ENCODE results near the gene IPO13. TPM values are rescaled to one million over a fixed set of nuclear protein-coding genes. Genes with fewer than 3 reads are reported as not detected.

Gene IPO13
- total RNA-seq, 8 experiments from 2014 or later = 21.1 to 30.4 (median 26.7) TPM

DNA sequence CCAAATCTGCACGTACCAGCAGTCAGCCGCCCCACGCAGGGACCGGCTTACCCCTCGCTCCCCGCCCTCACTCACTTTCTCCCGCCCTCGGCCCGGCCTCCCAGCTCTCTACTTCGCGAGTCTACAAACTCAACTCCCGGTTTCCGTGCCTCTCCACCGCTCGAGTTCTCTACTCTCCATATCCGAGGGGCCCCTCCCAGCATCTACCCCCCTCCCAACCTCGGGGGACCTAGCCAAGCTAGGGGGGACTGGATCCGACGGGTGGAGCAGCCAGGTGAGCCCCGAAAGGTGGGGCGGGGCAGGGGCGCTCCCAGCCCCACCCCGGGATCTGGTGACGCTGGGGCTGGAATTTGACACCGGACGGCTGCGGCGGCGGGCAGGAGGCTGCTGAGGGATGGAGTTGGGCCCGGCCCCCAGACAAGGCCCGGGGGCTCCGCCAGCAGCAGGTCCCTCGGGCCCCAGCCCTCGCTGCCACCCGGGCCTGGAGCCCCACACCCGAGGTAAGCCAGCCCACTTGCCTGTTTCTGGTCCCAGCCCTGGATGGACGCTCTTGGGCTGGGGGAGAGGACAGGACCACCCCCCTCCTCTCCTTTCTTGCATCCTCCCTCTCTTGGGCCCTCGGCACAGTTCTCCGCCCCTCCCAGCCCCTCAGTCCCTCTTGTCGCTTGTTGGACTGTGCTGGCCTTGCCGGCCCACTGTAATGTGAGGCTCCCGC, 13.2 kb upstream of the IPO13 start, which contains the start of gene ARTN:
Gene ARTN (plus strand): TSS at position 416 of the 715 bp plus-strand sequence. CDS start 1,856 bp downstream, outside the sequence.
- Histone ChIP-seq H3K4me3 (peak within 1 kb of the TSS in 1 of 5 donors; percentile 16), H3K27ac (no peak within 1 kb of the TSS), H3K4me1 (replicated peaks in 1 of 2) (peaks cover 0 to 6% of the 10 kb centered on the region in 2 donors)
- peak in 4 of 8 experiments; percentile 3 to 37 (median 6) for ATAC-seq (replicated peaks in 6 of 8)
- in situ Hi-C loops (cut with MboI; ENCODE audit: low pct_unique_long_range_greater_than_20kb in 2 of 9, low sequenced_read_pairs in 9 of 9, unreplicated experiment in 9 of 9) = loop anchor here in 6 of 9 experiments (10.0 to 25.0 kb wide), 3 partner anchors 169 to 396 kb away; partner anchors contain the start of gene PTPRF (in 4 of the 6)
- 14 to 30% methylated on average over 4 to 10 of the region's 42 CpGs; no CpG with 5 or more reads in 8 of the 10 experiments for WGBS, 10 experiments

DNA sequence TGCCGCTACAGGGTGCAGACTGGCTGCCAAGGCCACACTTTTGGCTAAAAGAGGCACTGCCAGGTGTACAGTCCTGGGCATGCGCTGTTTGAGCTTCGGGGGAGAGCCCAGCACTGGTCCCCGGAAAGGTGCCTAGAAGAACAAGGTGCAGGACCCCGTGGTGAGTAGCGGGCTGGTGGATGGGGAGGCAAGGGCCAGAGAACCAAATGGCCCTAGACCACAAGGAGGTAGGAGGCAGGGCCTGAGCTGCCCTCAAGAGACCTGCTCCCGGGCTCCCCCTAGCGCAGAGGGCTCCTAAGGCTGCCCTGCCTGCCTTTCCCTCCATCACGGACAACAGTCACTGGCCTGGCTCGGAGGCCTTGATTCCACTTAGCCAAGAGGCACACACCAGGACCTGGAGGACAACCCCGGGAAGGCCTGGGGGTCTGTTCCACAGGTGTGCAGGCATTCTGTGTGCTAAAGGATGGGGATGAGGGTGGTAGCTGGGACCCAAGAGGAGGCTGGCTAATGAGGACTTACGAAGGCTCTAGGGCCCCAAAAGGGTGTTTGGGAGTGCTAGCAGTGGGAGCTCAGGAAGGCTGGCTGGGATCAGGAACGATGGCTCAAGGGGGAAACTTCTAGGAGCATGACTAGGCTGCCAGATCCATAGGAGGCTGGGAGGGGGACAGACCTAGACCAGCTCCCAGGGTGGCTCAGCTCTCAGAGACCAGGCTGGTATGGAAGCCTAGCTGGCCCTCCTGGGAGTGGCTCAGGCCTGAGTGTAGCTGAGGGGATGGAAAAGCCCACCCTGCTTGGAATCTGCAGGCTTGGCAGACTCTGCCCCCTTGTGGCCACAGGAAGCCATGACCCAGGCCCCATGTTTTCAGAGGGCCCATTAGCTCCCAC, 12.4 kb upstream of the IPO13 start:
- peaks cover 0 to 6% of the 10 kb centered on the region in 2 donors for H3K4me1 ChIP-seq (replicated peaks in 1 of 2)
- ATAC-seq (replicated peaks in 6 of 8) = peak; percentile 3 to 69 (median 48)
- H3K27ac ChIP-seq = no peak overlapping the region
- no peak overlapping the region for H3K4me3 ChIP-seq
- 30 to 62% (median 60%) methylated on average over 1 to 9 of the region's 13 CpGs; no CpG with 5 or more reads in 5 of the 10 experiments for WGBS, 10 experiments
- in situ Hi-C loops (cut with MboI; ENCODE audit: low pct_unique_long_range_greater_than_20kb in 2 of 9, low sequenced_read_pairs in 9 of 9, unreplicated experiment in 9 of 9) = loop anchor here in 6 of 9 experiments (10.0 to 25.0 kb wide), 3 partner anchors 170 to 397 kb away; partner anchors contain the start of gene PTPRF (in 4 of the 6)

DNA sequence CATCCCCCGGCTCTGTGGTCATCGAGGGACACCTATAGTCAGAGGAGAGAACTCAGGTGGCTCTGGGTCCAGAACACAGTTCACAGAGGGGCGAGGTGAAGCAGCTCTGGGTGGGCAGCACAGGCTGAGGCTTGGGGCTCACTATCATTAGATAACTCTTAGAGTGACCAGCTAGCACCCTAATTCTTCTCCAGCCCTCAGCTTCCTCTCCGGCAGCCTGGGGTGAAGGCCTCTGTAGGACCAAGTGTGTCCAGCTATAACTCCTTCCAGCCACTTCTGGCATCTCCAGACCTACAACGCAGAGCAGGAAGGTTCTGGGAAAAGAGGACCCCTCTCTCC, 11.8 kb upstream of the IPO13 start:
- 0 to 100% (median 49%) methylated on average over 1 to 5 of the region's 5 CpGs; no CpG with 5 or more reads in 3 of the 10 experiments for WGBS, 10 experiments
- no peak overlapping the region for H3K27ac ChIP-seq
- no peak overlapping the region for H3K4me3 ChIP-seq
- no peak for ATAC-seq (replicated peaks in 6 of 8)
- H3K4me1 ChIP-seq (replicated peaks in 1 of 2) = peaks cover 0 to 6% of the 10 kb centered on the region in 2 donors
- in situ Hi-C loops (cut with MboI; ENCODE audit: low pct_unique_long_range_greater_than_20kb in 2 of 9, low sequenced_read_pairs in 9 of 9, unreplicated experiment in 9 of 9) = loop anchor here in 7 of 9 experiments (5.0 to 25.0 kb wide), 4 partner anchors 170 to 398 kb away; partner anchors contain the start of gene PTPRF (in 4 of the 7)

DNA sequence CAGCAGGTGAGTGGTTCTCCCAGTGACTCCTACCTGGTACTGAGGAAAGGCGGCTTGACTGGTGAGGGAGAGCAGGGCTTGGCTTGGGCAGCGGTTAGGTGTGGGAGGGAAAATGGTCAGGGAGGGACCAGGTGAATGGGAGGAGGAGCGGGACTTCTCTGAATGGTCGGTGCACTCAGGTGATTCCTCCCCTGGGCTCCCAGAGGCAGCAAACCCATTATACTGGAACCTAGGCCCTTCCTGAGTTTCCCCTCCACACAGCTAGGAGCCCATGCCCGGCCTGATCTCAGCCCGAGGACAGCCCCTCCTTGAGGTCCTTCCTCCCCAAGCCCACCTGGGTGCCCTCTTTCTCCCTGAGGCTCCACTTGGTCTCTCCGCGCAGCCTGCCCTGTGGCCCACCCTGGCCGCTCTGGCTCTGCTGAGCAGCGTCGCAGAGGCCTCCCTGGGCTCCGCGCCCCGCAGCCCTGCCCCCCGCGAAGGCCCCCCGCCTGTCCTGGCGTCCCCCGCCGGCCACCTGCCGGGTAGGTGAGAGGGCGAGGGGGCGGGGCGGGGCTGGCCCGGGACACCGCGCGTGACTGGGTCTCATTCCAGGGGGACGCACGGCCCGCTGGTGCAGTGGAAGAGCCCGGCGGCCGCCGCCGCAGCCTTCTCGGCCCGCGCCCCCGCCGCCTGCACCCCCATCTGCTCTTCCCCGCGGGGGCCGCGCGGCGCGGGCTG, 10.9 kb upstream of the IPO13 start:
- Histone ChIP-seq H3K4me1 (replicated peaks in 1 of 2) (peaks cover 0 to 6% of the 10 kb centered on the region in 2 donors), H3K4me3 (peak overlapping the region; percentile 33 to 36 (median 34)), H3K27ac (no peak overlapping the region)
- in situ Hi-C loops (cut with MboI; ENCODE audit: low pct_unique_long_range_greater_than_20kb in 2 of 9, low sequenced_read_pairs in 9 of 9, unreplicated experiment in 9 of 9) = loop anchor here in 7 of 9 experiments (5.0 to 25.0 kb wide), 4 partner anchors 171 to 399 kb away; partner anchors contain the start of gene PTPRF (in 4 of the 7)
- peak in 4 of 8 experiments; percentile 35 to 49 (median 44) for ATAC-seq (replicated peaks in 6 of 8)
- WGBS, 10 experiments = 55 to 89% (median 60%) methylated on average over 2 to 4 of the region's 48 CpGs; no CpG with 5 or more reads in 6 of the 10 experiments

DNA sequence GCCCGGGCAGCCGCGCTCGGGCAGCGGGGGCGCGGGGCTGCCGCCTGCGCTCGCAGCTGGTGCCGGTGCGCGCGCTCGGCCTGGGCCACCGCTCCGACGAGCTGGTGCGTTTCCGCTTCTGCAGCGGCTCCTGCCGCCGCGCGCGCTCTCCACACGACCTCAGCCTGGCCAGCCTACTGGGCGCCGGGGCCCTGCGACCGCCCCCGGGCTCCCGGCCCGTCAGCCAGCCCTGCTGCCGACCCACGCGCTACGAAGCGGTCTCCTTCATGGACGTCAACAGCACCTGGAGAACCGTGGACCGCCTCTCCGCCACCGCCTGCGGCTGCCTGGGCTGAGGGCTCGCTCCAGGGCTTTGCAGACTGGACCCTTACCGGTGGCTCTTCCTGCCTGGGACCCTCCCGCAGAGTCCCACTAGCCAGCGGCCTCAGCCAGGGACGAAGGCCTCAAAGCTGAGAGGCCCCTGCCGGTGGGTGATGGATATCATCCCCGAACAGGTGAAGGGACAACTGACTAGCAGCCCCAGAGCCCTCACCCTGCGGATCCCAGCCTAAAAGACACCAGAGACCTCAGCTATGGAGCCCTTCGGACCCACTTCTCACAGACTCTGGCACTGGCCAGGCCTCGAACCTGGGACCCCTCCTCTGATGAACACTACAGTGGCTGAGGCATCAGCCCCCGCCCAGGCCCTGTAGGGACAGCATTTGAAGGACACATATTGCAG, 10.2 kb upstream of the IPO13 start:
- peak in 7 of 8 experiments; percentile 7 to 72 (median 69) for ATAC-seq (replicated peaks in 6 of 8)
- in situ Hi-C loops (cut with MboI; ENCODE audit: low pct_unique_long_range_greater_than_20kb in 2 of 9, low sequenced_read_pairs in 9 of 9, unreplicated experiment in 9 of 9) = loop anchor here in 7 of 9 experiments (5.0 to 25.0 kb wide), 4 partner anchors 172 to 399 kb away; partner anchors contain the start of gene PTPRF (in 4 of the 7)
- Histone ChIP-seq H3K4me3 (peak overlapping the region; percentile 33 to 36 (median 34)), H3K27ac (no peak overlapping the region), H3K4me1 (replicated peaks in 1 of 2) (peaks cover 0 to 6% of the 10 kb centered on the region in 2 donors)
- WGBS, 10 experiments = 3 to 76% (median 32%) methylated on average over 5 to 17 of the region's 56 CpGs; no CpG with 5 or more reads in 6 of the 10 experiments

DNA sequence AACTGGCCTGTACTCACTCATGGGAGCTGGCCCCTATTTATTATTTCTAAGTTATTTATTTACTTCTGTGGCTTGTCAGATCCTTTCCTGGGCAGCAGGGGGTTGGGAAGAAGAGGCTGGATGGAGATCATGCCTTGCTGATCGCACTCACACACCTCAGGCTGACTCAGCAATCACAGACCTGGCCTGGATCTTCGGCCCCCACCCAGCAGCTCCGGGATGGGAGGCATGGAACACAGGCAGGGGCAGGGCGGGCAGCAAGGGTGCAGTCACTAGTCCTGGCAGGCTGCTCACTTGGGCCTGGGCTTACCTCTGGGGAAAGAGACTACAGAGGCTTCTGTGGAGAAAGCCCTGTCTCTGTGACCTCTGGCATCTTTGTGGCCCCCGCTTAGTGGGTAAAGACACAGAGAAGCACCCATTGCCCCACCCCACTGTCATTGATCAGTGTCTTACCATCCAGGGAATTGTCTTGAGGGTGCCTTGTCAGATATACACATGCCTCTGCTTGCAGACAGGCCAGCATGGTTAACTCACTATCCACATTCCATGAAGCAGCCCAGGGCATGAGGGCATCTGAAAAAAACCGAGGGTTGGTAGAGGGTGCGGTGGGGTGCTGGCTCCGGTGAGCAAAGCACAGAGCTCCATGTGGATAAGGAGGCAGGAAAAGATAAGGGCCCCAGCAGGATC, 9.4 kb upstream of the IPO13 start:
- H3K4me1 ChIP-seq (replicated peaks in 1 of 2) = peaks cover 0 to 6% of the 10 kb centered on the region in 2 donors
- no peak overlapping the region for H3K27ac ChIP-seq
- in situ Hi-C loops (cut with MboI; ENCODE audit: low pct_unique_long_range_greater_than_20kb in 2 of 9, low sequenced_read_pairs in 9 of 9, unreplicated experiment in 9 of 9) = loop anchor here in 7 of 9 experiments (5.0 to 25.0 kb wide), 4 partner anchors 173 to 400 kb away; partner anchors contain the start of gene PTPRF (in 4 of the 7)
- ATAC-seq (replicated peaks in 6 of 8) = peak in 1 of 8 experiments; percentile 0
- 73 to 100% (median 88%) methylated on average over 1 to 6 of the region's 8 CpGs; no CpG with 5 or more reads in 3 of the 10 experiments for WGBS, 10 experiments
- H3K4me3 ChIP-seq = no peak overlapping the region

DNA sequence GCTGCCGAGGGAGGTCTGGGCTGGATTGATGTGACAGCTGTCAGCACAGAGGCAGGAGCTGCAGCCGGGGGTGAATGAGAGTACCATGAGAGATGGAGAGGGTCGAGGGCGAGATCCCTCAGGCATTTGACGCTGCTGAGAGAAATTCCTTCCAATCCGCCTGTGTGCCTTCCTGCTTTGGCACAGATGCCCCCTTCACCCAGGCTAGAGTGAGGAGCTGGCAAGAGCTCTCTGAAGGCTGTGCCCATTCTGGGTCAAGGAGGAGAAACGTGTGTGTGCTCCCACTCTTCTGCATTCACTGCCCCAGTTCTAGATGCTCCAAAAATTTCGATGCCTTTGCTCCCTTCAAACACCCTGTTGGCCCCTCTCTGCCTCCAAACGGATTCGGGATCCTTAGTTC, 8.4 kb upstream of the IPO13 start:
- no peak for ATAC-seq (replicated peaks in 6 of 8)
- Histone ChIP-seq H3K4me1 (replicated peaks in 1 of 2) (peaks cover 0 to 6% of the 10 kb centered on the region in 2 donors), H3K4me3 (no peak overlapping the region), H3K27ac (no peak overlapping the region)
- in situ Hi-C loops (cut with MboI; ENCODE audit: low pct_unique_long_range_greater_than_20kb in 2 of 9, low sequenced_read_pairs in 9 of 9, unreplicated experiment in 9 of 9) = loop anchor here in 7 of 9 experiments (5.0 to 25.0 kb wide), 4 partner anchors 174 to 401 kb away; partner anchors contain the start of gene PTPRF (in 4 of the 7)
- WGBS, 10 experiments = 44 to 100% (median 75%) methylated on average over 2 to 9 of the region's 10 CpGs

DNA sequence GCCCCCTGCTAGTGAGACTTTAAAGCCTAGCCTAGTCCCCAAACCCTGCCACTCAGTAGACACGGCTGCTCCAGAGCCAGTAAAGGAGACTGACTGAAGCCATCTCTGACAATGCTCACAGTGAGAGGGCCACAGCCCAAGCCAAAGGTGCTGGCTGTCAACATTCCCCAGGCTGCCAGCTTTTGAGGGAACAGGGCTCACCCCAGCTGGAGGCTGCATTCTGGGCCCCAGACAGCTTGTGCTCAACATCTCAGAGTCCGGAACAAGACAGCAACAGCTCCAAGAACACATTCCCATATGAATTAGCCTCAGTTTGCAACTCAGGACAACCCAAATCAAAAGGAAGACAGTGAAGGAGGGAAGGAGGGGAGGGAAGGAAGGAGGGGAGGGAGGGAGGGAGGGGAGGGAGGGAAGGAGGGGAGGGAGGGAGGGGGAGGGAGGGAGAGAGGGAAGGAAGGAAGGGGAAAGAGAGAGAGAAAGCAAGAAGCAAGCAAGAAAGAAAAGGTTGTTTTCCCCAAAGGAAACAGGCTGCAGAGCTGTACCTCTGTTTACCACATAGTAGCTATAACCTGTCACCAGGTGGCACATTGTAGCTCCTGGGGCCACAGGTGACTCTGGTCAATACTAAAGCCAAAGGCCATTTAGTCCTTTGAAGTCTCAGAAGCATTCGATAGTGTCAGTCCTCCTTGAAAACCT, 7.7 kb upstream of the IPO13 start:
- in situ Hi-C loops (cut with MboI; ENCODE audit: low pct_unique_long_range_greater_than_20kb in 2 of 9, low sequenced_read_pairs in 9 of 9, unreplicated experiment in 9 of 9) = loop anchor here in 7 of 9 experiments (5.0 to 25.0 kb wide), 4 partner anchors 174 to 402 kb away; partner anchors contain the start of gene PTPRF (in 4 of the 7)
- Histone ChIP-seq H3K27ac (no peak overlapping the region), H3K4me3 (no peak overlapping the region), H3K4me1 (replicated peaks in 1 of 2) (peaks cover 0 to 3% of the 10 kb centered on the region in 2 donors)
- ATAC-seq (replicated peaks in 6 of 8) = no peak
- 47 to 100% (median 70%) methylated on average over 1 to 3 of the region's 3 CpGs; no CpG with 5 or more reads in 6 of the 10 experiments for WGBS, 10 experiments

DNA sequence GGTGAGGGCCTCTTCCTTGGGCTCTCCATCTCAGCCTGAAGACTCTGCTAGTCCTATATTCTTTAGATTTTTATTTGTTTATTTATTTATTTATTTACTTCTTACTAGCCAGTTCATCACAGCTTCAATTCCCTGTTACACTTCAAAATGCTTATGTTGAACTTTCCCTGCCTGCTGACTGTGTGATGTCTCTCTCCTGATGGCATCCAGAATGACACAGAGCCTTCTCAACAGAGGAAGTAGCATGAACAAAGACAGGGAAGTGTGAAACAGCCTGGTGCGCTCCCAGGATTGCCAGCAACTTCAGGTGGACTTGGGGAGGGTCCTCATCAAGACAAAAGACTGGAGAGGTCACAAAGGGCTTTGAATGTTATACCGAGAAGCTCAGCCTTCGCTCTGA, 4.3 kb upstream of the IPO13 start:
- ATAC-seq (replicated peaks in 6 of 8) = no peak
- Histone ChIP-seq H3K4me1 (replicated peaks in 1 of 2) (peaks cover 8% of the 10 kb centered on the region in 2 donors), H3K27ac (no peak overlapping the region), H3K4me3 (no peak overlapping the region)
- WGBS, 10 experiments = 70 to 100% (median 85%) methylated on average over 2 to 3 of the region's 3 CpGs; no CpG with 5 or more reads in 4 of the 10 experiments
- in situ Hi-C loops (cut with MboI; ENCODE audit: low pct_unique_long_range_greater_than_20kb in 2 of 9, low sequenced_read_pairs in 9 of 9, unreplicated experiment in 9 of 9) = loop anchor here in 6 of 9 experiments (10.0 to 25.0 kb wide), 3 partner anchors 178 to 405 kb away; partner anchors contain the start of gene PTPRF (in 4 of the 6)

DNA sequence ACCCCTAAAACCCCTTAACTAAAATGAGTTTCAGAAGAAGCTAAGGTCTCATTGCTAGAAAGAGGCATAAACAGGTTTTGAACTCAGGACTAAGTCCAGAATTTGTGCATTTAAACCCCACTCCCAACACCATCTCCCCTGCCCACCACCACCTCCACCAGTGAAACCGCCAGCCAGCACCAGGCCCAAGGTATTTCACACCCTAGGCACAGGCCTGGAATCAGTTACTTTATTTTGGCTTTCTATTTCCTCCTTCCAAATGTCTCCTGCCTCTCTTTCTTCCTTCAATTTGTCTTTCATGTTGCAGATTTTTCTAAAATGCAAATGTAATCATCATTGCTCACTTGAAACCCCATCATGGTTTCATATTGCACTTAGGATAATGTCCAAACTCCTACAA, 1.9 kb upstream of the IPO13 start:
- peaks cover 17 to 20% of the 10 kb centered on the region in 2 donors for H3K4me1 ChIP-seq (replicated peaks in 1 of 2)
- H3K4me3 ChIP-seq = no peak overlapping the region
- H3K27ac ChIP-seq = no peak overlapping the region
- in situ Hi-C loops (cut with MboI; ENCODE audit: low pct_unique_long_range_greater_than_20kb in 2 of 9, low sequenced_read_pairs in 9 of 9, unreplicated experiment in 9 of 9) = loop anchor here in 6 of 9 experiments (10.0 to 25.0 kb wide), 3 partner anchors 180 to 408 kb away; partner anchors contain the start of gene PTPRF (in 4 of the 6)
- ATAC-seq (replicated peaks in 6 of 8) = no peak
- WGBS, 10 experiments = 67 to 100% (median 100%) methylated on average over 1 of the region's 1 CpG; no CpG with 5 or more reads in 4 of the 10 experiments

Measured in motor neuron (in vitro differentiated cells).